A673 (cell line): ENCODE measurements around the gene ZNF488.

ENCODE experiments used
- EZH2 ChIP-seq: fragments of 200-600 bp; sonication (generic); IDR thresholded peaks from 2 replicates; pipeline ENCODE4 v1.6.1; 2017; ENCODE audit warnings: borderline replicate concordance, low read depth, mild to moderate bottlenecking, mixed read lengths, antibody characterized with exemption, low read length; ENCODE audit not compliant: poor library complexity, severe bottlenecking
- TF ChIP-seq, protein P1 (sequence below): fragments of 300-800, 200-600 bp; sonication (generic); conservative IDR thresholded peaks from 2 replicates; pipeline ENCODE4 v1.5.1; 2017; ENCODE audit warnings: low read depth, mild to moderate bottlenecking, antibody characterized with exemption, low read length, moderate library complexity, mixed read lengths

DNA sequence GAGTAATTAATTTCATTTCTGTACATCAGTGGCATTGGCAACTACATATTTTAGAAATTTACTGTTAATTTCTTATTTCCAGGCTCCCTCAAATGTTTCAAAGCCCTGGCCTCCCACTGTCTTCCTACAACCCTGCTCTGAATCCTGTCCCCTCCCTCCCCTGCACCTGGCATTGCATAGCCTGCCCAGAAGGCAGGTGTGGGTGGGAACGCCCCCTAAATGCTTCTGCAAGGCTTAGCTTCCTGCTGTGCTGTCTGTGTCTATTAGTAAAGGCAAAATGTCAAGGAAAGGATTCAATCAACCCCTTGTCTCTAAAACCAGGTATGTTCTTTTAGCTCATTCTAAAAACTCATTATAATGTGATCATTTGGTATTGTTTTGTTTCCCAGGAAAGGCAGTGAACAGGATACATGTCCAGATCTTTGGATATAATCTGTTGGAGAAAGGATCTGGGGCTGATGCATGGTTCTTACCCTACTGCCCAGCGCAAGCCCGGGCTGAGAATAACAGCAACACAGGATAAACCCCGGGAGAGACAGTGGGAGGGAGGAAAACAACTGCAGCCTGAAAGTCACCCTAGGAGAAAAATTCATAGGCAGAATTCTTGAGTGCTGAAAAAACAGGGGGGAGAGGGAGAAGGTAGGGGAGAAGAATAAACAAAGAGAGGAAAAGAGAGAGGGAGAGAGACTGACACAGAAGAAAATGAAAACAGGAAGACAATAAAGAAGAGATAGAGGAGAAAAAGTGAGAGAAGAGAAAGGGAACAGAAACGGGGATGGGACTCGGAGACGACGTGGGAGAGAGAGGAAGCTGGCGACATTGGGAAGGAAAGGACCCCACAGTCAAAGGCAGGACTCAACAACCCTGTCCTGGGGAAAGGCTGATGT, 589 bp downstream of the ZNF488 start:
- TF ChIP-seq, protein P1, sequence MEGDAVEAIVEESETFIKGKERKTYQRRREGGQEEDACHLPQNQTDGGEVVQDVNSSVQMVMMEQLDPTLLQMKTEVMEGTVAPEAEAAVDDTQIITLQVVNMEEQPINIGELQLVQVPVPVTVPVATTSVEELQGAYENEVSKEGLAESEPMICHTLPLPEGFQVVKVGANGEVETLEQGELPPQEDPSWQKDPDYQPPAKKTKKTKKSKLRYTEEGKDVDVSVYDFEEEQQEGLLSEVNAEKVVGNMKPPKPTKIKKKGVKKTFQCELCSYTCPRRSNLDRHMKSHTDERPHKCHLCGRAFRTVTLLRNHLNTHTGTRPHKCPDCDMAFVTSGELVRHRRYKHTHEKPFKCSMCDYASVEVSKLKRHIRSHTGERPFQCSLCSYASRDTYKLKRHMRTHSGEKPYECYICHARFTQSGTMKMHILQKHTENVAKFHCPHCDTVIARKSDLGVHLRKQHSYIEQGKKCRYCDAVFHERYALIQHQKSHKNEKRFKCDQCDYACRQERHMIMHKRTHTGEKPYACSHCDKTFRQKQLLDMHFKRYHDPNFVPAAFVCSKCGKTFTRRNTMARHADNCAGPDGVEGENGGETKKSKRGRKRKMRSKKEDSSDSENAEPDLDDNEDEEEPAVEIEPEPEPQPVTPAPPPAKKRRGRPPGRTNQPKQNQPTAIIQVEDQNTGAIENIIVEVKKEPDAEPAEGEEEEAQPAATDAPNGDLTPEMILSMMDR, result no peak
- no peak for TF ChIP-seq EZH2
